Karpas-422 (cell line): Measurements from ENCODE around the gene SERTAD1. TPM values are rescaled to one million over a fixed set of nuclear protein-coding genes. Genes with fewer than 3 reads are reported as not detected.
A peak's percentile ranks its signal among the peaks of the same experiment; 100 is the strongest.

Experiments used
- DNase-seq: peaks from one replicate; pipeline ENCODE4 v3.0.0-alpha.2; 2015
- H2AFZ ChIP-seq: fragments of 200-600 bp; sonication (generic); 2 replicates; pipeline ENCODE4 v1.6.1; 2014; ENCODE audit warnings: antibody characterized with exemption, low read length, mixed read lengths
- H3K27ac ChIP-seq: fragments of 200-600 bp; sonication (generic); 2 replicates; pipeline ENCODE4 v1.5.1; 2014; ENCODE audit warnings: mild to moderate bottlenecking, low read length, moderate library complexity
- H3K27me3 ChIP-seq: fragments of 200-600 bp; sonication (generic); 2 replicates; pipeline ENCODE4 v1.6.1; 2014; ENCODE audit warnings: low read length, mixed read lengths
- H3K36me3 ChIP-seq: fragments of 200-600 bp; sonication (generic); 2 replicates; pipeline ENCODE4 v1.6.1; 2014; ENCODE audit warnings: low read length, mixed read lengths; ENCODE audit not compliant: insufficient read depth
- H3K4me1 ChIP-seq: fragments of 200-600 bp; sonication (generic); 2 replicates; pipeline ENCODE4 v1.6.1; 2014; ENCODE audit warnings: mild to moderate bottlenecking, low read length, mixed read lengths
- H3K4me2 ChIP-seq: fragments of 200-600 bp; sonication (generic); 2 replicates; pipeline ENCODE4 v1.6.1; 2014; ENCODE audit warnings: low read length, low read depth, mild to moderate bottlenecking; ENCODE audit not compliant: poor library complexity, severe bottlenecking
- H3K4me3 ChIP-seq: fragments of 200-600 bp; sonication (generic); 2 replicates; pipeline ENCODE4 v1.5.1; 2014; ENCODE audit warnings: mild to moderate bottlenecking, antibody characterized with exemption, low read length, mixed read lengths
- H3K79me2 ChIP-seq: fragments of 200-600 bp; sonication (generic); 2 replicates; pipeline ENCODE4 v1.6.1; 2014; ENCODE audit warnings: mild to moderate bottlenecking, low read length, mixed read lengths
- H3K9ac ChIP-seq: fragments of 200-600 bp; sonication (generic); 2 replicates; pipeline ENCODE4 v1.6.0; 2014; ENCODE audit warnings: low read length
- H3K9me2 ChIP-seq: fragments of 200-600 bp; sonication (generic), shearing (Covaris generic); replicated peaks from 2 replicates; pipeline ENCODE4 v1.6.0; 2014; ENCODE audit warnings: mild to moderate bottlenecking, low read length, moderate library complexity; ENCODE audit not compliant: insufficient read depth
- H3K9me3 ChIP-seq: fragments of 300-700, 200-600 bp; sonication (generic); 2 replicates; pipeline ENCODE4 v1.6.1; 2014; ENCODE audit warnings: low read length, mixed read lengths
- H4K20me1 ChIP-seq: fragments of 200-600 bp; sonication (generic); 2 replicates; pipeline ENCODE4 v1.6.1; 2014; ENCODE audit warnings: mild to moderate bottlenecking, antibody characterized with exemption, low read length, low read depth; ENCODE audit not compliant: insufficient read depth
- total RNA-seq: library from RNA; depleted of rRNA; stranded (reverse); fragments of >200 nt; shearing (Covaris generic); gene quantifications from 2 replicates; pipeline ENCODE4 v1.2.3, GENCODE V29; 2014; ENCODE audit warnings: low replicate concordance

SERTAD1 gene
- total RNA-seq, 1 experiment from 2014 or later = 4.8 TPM

DNA sequence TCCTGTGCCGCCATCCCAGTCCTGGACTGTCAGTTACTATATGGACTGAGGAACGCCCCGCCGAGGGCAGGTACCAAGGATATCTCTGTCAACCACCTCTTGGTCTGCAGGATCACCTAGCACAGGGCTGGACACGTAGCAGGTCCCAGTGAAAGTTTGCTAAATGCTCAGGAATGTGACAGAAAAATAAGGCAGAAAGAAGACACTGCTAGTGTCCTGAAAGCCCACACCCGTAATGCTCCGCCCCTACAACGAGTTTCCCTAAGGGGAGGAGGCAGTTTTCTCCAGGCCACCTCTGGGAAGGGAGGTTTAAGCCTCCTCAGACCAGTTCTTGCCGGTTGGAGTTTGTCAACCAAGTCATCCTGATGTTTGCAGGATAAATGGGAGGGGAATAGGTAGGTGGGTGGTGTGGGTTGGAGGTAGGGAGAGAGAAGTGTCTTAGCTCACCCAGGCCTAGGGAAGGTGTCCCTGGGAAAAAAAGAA lies 20.0 kb upstream of the SERTAD1 start:
- H3K27ac ChIP-seq = no peak overlapping the region
- H3K79me2 ChIP-seq = peaks cover 22% of the 10 kb centered on the region
- no peaks in the 10 kb centered on the region for H3K9me2 ChIP-seq
- H3K4me1 ChIP-seq = peaks cover 13% of the 10 kb centered on the region
- H4K20me1 ChIP-seq = peaks cover 10% of the 10 kb centered on the region; the same call in 1 of the 2 replicates
- H3K36me3 ChIP-seq = peaks cover 10% of the 10 kb centered on the region
- no peaks in the 10 kb centered on the region for H3K9me3 ChIP-seq
- no peaks in the 10 kb centered on the region for H3K27me3 ChIP-seq
- no peak overlapping the region for H3K4me2 ChIP-seq
- H3K4me3 ChIP-seq = no peak overlapping the region
- DNase-seq = no peak
- H2AFZ ChIP-seq = no peak overlapping the region
- H3K9ac ChIP-seq = no peak overlapping the region

- H3K4me3 ChIP-seq = peak overlapping the region; percentile 93
- H3K9ac ChIP-seq = peak overlapping the region; percentile 96
- H3K4me1 ChIP-seq = peaks cover 13% of the 10 kb centered on the region
- no peak for DNase-seq
- H3K27me3 ChIP-seq = no peaks in the 10 kb centered on the region
- H2AFZ ChIP-seq = peak overlapping the region; percentile 87; the same call in 1 of the 2 replicates
- no peaks in the 10 kb centered on the region for H3K9me3 ChIP-seq
- H3K27ac ChIP-seq = no peak overlapping the region
- H3K36me3 ChIP-seq = peaks cover 11% of the 10 kb centered on the region
- peaks cover 10% of the 10 kb centered on the region; the same call in 1 of the 2 replicates for H4K20me1 ChIP-seq
- peaks cover 22% of the 10 kb centered on the region for H3K79me2 ChIP-seq
- H3K9me2 ChIP-seq = no peaks in the 10 kb centered on the region
- H3K4me2 ChIP-seq = peak overlapping the region; percentile 95
These were observed 19.1 kb upstream of the SERTAD1 start for GRCh38 chr19:40444825-40445312.

DNA sequence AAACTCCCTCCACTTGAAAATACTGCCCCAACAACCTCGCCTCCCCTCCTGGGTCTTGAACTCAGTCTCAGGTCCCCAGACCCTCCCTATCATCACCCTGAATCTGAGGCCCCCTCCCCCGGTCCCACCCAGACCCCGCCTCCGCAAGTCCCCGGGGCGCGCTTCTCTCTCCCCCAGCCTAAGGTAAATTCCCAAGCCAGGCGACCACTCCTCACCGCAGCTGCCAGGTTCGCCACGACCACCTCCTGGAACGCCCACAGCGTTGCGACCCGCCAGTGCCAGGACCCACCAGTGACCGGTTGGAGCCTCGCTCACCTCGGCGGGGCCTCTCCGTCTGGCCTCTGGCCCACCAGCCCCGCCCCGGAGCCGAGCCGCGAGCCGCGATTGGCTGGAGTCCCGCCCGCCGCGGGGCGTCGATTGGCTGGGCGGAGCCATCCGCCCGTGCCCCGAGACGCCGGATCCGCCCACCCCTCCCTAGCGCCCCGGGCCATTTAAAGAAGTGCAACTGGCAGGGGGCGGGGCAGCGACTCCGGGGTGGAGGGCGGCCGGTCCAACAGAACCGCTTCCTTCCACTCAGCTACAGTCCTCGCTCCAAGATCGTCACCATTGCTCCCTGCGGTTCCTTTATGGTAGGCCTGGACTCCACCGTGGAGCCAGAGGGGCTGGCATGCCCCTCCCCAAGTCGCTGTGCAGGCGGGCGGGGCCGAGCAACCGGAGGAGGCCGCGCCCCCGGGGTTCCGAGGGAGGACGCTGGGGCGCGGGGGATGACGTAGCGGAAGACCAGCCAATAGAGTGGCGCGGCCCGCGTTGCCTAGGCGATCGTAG lies 18.4 kb upstream of the SERTAD1 start, which contains the start of gene SERTAD3:
Gene SERTAD3, minus strand, starts transcription at position 336 of the 825 bp plus-strand sequence. CDS start 2,255 bp downstream, outside the sequence.
- peak within 1 kb of the TSS; percentile 93 for H3K4me3 ChIP-seq
- H3K27ac ChIP-seq = peak within 1 kb of the TSS; percentile 95
- peak within 1 kb of the TSS; percentile 95 for H3K4me2 ChIP-seq
- H3K27me3 ChIP-seq = no peaks in the 10 kb centered on the region
- peak; percentile 98 for DNase-seq
- H2AFZ ChIP-seq = peak within 1 kb of the TSS; percentile 96; the same call in 1 of the 2 replicates
- peaks cover 10% of the 10 kb centered on the region; the same call in 1 of the 2 replicates for H4K20me1 ChIP-seq
- H3K4me1 ChIP-seq = peaks cover 13% of the 10 kb centered on the region
- no peaks in the 10 kb centered on the region for H3K9me3 ChIP-seq
- H3K9ac ChIP-seq = peak within 1 kb of the TSS; percentile 96
- H3K9me2 ChIP-seq = no peaks in the 10 kb centered on the region
- peaks cover 22% of the 10 kb centered on the region for H3K79me2 ChIP-seq
- peaks cover 11% of the 10 kb centered on the region for H3K36me3 ChIP-seq

GRCh38 chr19:40443131-40443999 lies 17.6 kb upstream of the SERTAD1 start:
- Histone ChIP-seq H4K20me1 (peaks cover 10% of the 10 kb centered on the region; the same call in 1 of the 2 replicates), H3K4me2 (peak overlapping the region; percentile 95), H3K9ac (peak overlapping the region; percentile 96), H3K4me1 (peaks cover 13% of the 10 kb centered on the region), H3K27me3 (no peaks in the 10 kb centered on the region), H3K9me3 (no peaks in the 10 kb centered on the region), H3K36me3 (peaks cover 11% of the 10 kb centered on the region), H3K9me2 (no peaks in the 10 kb centered on the region), H3K4me3 (peak overlapping the region; percentile 93), H3K27ac (peak overlapping the region; percentile 95), H2AFZ (peak overlapping the region; percentile 6; the same call in 1 of the 2 replicates), H3K79me2 (peaks cover 22% of the 10 kb centered on the region)
- DNase-seq = peak; percentile 100

DNA sequence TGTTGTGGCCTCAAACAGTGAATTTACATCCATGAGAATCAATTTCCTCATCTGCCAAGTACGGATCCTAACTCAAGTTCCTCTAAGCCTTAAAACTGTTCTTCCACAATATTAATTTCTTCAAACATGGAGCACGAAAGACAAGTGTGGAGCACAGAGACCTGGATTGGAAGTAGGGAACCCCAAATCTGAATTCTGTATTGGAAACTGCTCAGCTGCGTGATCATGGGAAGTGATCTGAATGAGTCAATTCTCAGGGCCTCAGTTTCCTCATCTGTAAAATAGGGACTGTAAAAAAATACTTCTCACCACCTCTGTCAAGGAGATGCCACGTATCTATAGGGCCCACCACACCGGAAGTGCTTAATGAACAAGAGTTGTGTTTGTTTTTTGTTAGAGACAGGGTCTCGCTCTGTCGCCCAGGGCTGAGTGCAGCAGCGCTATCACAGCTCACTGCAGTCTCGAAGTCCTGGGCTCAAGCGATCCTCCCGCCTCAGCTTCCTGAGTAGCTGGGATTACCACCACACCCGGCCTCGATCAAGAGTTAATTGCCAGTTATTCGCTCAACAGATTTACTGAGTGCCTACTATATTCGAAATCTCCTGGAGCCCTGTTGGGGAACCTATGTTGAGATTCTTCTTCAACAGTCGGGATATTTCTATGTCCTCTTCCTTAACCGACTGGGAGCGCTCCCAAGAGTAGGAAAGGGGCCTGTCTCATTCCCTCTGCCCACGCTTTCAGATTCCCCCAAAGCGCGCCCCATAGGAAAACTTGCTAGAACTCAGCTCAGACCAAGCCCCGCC lies 16.7 kb upstream of the SERTAD1 start:
- H3K4me3 ChIP-seq = peak overlapping the region; percentile 74
- no peak overlapping the region for H2AFZ ChIP-seq
- no peaks in the 10 kb centered on the region for H3K9me3 ChIP-seq
- H3K4me1 ChIP-seq = peaks cover 13% of the 10 kb centered on the region
- H3K36me3 ChIP-seq = peaks cover 11% of the 10 kb centered on the region
- peak overlapping the region; percentile 74 for H3K9ac ChIP-seq
- DNase-seq = peak; percentile 71
- H4K20me1 ChIP-seq = peaks cover 10% of the 10 kb centered on the region; the same call in 1 of the 2 replicates
- peak overlapping the region; percentile 86 for H3K4me2 ChIP-seq
- peaks cover 22% of the 10 kb centered on the region for H3K79me2 ChIP-seq
- H3K9me2 ChIP-seq = no peaks in the 10 kb centered on the region
- H3K27ac ChIP-seq = peak overlapping the region; percentile 44; the same call in 1 of the 2 replicates
- no peaks in the 10 kb centered on the region for H3K27me3 ChIP-seq

DNA sequence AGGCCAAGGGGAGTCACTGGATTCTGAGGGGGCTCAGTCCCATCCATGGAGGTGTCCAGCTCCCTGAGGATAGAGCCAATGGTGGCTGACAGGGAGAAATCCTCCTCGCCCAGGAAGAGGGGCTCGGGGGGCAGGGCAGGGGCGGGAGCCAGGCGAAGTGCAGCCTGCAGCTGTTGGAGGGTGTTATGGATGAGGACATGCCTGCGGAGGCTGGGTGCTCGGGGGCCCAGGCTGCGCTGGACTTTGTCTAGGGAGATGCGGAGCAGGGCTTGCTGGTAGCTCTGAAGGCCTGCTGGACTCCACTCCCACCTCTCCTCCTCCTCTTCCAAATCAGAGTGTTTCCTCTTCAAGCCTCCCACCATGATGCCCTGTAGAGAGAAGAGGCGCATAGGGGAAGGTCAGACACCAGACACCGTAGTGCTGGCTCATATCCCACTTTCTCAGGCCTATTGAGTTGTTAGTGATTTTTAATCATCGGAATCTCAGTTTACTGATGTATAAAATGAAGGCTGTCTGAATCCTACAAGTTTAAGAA lies 16.0 kb upstream of the SERTAD1 start:
- no peaks in the 10 kb centered on the region for H3K9me2 ChIP-seq
- H3K9ac ChIP-seq = no peak overlapping the region
- DNase-seq = no peak
- H4K20me1 ChIP-seq = peaks cover 10% of the 10 kb centered on the region; the same call in 1 of the 2 replicates
- no peak overlapping the region for H3K27ac ChIP-seq
- peaks cover 13% of the 10 kb centered on the region for H3K4me1 ChIP-seq
- peaks cover 11% of the 10 kb centered on the region for H3K36me3 ChIP-seq
- peak overlapping the region; percentile 74 for H3K4me3 ChIP-seq
- H3K27me3 ChIP-seq = no peaks in the 10 kb centered on the region
- peak overlapping the region; percentile 86 for H3K4me2 ChIP-seq
- no peaks in the 10 kb centered on the region for H3K9me3 ChIP-seq
- H3K79me2 ChIP-seq = peaks cover 22% of the 10 kb centered on the region
- no peak overlapping the region for H2AFZ ChIP-seq

DNA sequence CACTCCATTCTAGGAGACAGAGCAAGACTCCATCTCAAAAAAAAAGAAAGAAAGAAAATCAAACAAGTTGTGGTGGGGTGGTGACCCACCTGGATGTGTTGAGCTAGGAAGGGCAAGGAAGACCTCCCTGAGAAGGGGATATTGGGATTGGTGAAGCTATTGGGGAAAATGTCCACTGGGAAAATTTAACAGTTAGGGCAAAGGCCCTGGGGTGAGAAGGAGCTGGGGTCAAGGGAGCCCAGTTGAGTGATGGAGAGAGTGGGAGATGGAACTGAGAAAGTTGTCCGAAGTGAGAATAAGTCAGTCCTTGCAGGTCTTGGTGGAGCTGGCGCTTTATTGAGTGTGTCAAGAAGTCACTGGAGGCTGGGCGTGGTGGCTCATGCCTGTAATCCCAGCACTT lies 12.5 kb upstream of the SERTAD1 start:
- Histone ChIP-seq H3K9me2 (no peaks in the 10 kb centered on the region), H3K4me1 (peaks cover 32% of the 10 kb centered on the region), H4K20me1 (peaks cover 10% of the 10 kb centered on the region; the same call in 1 of the 2 replicates), H3K27me3 (no peaks in the 10 kb centered on the region), H3K79me2 (peaks cover 16% of the 10 kb centered on the region), H3K9ac (no peak overlapping the region), H3K27ac (no peak overlapping the region), H3K4me3 (no peak overlapping the region), H2AFZ (no peak overlapping the region), H3K4me2 (no peak overlapping the region), H3K9me3 (no peaks in the 10 kb centered on the region), H3K36me3 (peaks cover 11% of the 10 kb centered on the region)
- DNase-seq = no peak
